SK-N-MC (cell line): ENCODE measurements around the gene PPHLN1.

Experiments
- DNase-seq: peaks from one replicate; pipeline ENCODE4 v3.0.0-alpha.2; 2011; ENCODE audit warnings: low read depth, low spot score
- H3K27ac ChIP-seq: fragments of 200-600 bp; sonication (generic); 2 replicates; pipeline ENCODE4 v1.5.1; 2016; ENCODE audit warnings: mixed run types
- H3K36me3 ChIP-seq: fragments of 200-600 bp; sonication (generic); 2 replicates; pipeline ENCODE4 v1.6.1; 2017; ENCODE audit warnings: antibody characterized with exemption, low read length, mixed read lengths; ENCODE audit not compliant: insufficient read depth
- H3K4me3 ChIP-seq: fragments of 200-600 bp; sonication (generic); 2 replicates; pipeline ENCODE4 v1.5.1; 2016
- H3K9ac ChIP-seq: fragments of 200-600 bp; sonication (generic); 2 replicates; pipeline ENCODE4 v1.8.0; 2017; ENCODE audit warnings: mixed run types, mixed read lengths; ENCODE audit not compliant: insufficient read length
- H3K9me3 ChIP-seq: fragments of 200-600 bp; sonication (generic); 2 replicates; pipeline ENCODE4 v1.6.1; 2017; ENCODE audit warnings: low read depth, mild to moderate bottlenecking, antibody characterized with exemption, low read length, moderate library complexity, mixed read lengths
- EZH2 ChIP-seq: fragments of 200-600 bp; sonication (generic); IDR thresholded peaks from one replicate; pipeline ENCODE4 v1.6.1; 2017; ENCODE audit warnings: antibody characterized with exemption
- FOXP2 ChIP-seq: optimal IDR thresholded peaks from 2 replicates; pipeline ENCODE3; 2011; ENCODE audit warnings: mild to moderate bottlenecking, moderate library complexity; ENCODE audit not compliant: insufficient read depth; ENCODE audit errors: extremely low read length, control extremely low read depth
- POLR2AphosphoS5 ChIP-seq: IDR thresholded peaks from 2 replicates; pipeline ENCODE4 v1.6.1; 2012; ENCODE audit warnings: mild to moderate bottlenecking, low read depth, low read length, borderline replicate concordance

The PPHLN1 gene

DNA sequence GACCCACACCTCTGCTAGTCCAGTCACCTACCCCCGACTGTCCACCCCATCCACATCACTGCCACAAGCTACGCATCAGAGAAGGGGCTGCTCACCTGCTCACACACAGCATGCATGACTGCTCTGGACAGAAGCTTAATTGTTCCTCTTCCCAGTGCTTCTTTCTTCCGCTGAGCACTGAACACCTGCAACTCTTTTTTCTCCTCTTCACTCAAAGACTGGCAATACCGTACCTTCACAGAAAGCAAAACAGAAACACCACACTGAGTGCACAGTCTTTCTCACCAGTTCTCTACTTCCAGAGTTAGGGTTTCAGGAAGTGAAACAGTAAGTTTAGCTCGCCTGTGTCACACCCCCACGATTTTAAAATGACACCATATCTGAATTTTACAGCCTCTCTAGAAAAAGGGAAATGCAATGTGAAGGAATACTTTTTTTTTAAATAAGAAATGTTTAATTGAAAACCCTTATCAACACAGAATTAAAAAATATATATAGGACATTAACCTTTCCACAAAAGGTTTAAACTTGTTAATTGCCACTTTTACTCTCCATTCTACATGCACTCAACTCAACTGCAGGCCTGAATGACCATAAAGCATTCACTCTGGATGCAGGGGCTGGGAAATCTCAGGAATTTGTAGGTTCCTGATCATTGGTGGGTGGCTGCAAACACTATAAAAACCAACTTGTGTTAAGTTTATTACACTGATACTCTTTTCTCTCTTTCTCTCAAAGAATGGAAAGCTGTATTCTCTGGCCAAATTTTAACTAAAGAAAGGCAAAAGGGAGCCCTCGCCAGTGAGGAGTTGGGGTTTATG, 143.6 kb downstream of the PPHLN1 start:
- no peak for DNase-seq
- Histone ChIP-seq H3K4me3 (no peak overlapping the region), H3K36me3 (no peaks in the 10 kb centered on the region)

DNA sequence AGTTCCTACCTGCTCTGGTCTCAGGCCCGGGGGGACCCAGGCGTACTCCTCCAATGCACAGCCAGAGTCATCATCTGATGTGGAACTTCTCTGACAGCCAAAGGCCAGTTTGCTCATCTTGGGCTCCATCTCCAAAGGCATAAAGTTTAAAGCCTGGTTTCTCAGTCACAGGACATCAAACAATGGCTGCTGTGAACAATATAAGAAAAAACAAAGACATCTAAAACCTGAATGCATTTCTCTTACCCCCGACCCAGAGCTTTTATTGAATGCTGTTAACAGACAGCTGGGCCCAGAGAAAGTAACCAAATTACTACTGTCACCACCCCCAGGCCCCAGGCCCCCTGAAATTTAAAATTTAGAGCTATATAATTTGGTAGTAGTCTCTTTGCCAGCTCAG, 146.4 kb downstream of the PPHLN1 start:
- Histone ChIP-seq H3K27ac (no peak overlapping the region), H3K9me3 (no peaks in the 10 kb centered on the region), H3K36me3 (no peaks in the 10 kb centered on the region), H3K4me3 (no peak overlapping the region), H3K9ac (no peak overlapping the region)
- DNase-seq, result no peak
- no peak for TF ChIP-seq EZH2
- TF ChIP-seq FOXP2, result no peak
- no peak for TF ChIP-seq POLR2AphosphoS5

More for the DNA sequence above, 143.6 kb downstream of the PPHLN1 start:
- no peak overlapping the region for H3K9ac ChIP-seq
- H3K9me3 ChIP-seq, result no peaks in the 10 kb centered on the region
- TF ChIP-seq FOXP2, result no peak
- no peak for TF ChIP-seq EZH2
- TF ChIP-seq POLR2AphosphoS5, result no peak
- no peak overlapping the region for H3K27ac ChIP-seq

DNA sequence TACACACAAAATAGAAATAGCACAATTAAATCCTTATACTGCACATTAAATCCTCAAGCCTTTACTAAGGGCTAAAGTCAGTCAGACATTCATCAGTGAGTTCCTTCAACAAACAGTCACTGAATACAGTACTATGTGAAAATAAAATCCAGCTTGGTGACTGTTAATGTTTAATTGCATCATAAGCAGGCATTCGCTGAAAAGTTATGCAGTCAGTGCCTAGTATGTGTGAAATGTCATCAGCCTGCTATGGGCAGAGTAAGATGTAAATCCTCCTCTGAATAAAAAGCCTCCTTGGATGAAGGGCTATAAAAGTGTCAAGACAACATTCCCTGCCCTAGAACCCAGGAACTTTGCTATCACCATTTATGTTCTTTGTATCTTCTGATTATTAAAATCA, 147.2 kb downstream of the PPHLN1 start:
- DNase-seq, result no peak
- H3K9me3 ChIP-seq, result no peaks in the 10 kb centered on the region
- H3K27ac ChIP-seq, result no peak overlapping the region
- no peak overlapping the region for H3K9ac ChIP-seq
- no peak overlapping the region for H3K4me3 ChIP-seq
- no peaks in the 10 kb centered on the region for H3K36me3 ChIP-seq
- TF ChIP-seq POLR2AphosphoS5 (no peak), EZH2 (no peak), FOXP2 (no peak)

DNA sequence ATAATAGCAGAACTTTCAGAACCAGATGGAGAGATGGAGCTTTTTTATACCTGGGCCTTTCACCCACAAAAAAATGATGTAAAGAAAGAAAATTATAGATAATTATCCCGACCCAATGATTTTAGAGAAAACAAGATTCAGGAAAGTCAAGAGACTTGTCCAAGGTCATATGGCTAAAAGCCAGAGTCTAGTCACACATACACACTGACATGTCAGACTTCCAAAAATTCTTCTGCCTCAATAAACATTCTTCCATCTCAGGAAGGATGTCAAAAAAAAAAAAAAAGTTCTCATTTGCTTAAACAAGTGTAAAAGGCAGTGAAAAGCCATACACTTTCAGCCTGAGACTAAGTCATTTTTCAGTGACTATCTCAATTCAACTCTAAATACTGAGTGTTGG, 147.6 kb downstream of the PPHLN1 start:
- no peak overlapping the region for H3K27ac ChIP-seq
- H3K36me3 ChIP-seq, result no peaks in the 10 kb centered on the region
- no peak for DNase-seq

DNA sequence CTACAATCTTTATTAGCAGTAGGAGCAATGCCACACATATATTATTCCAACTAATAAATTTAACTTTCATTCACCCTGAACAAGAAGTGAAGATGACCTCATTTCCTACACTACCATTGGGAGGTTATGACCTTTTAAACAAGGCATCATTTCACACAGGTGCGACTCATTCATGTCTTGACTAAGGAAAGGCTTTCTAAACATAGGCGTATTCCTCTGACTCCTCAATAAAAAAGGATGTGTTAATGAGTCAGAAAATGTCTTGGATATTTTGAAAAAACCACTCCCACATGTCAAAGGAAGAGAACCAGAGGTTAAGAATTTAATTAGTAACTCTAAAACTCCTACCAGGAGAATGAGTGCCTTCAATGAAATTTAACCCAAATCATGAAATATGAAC, 148.4 kb downstream of the PPHLN1 start:
- Histone ChIP-seq H3K4me3 (no peak overlapping the region), H3K9ac (no peak overlapping the region), H3K36me3 (no peaks in the 10 kb centered on the region), H3K9me3 (no peaks in the 10 kb centered on the region), H3K27ac (no peak overlapping the region)
- no peak for DNase-seq
- no peak for TF ChIP-seq EZH2
- TF ChIP-seq FOXP2, result no peak
- TF ChIP-seq POLR2AphosphoS5, result no peak

More for the DNA sequence above, 147.6 kb downstream of the PPHLN1 start:
- no peak for TF ChIP-seq EZH2
- TF ChIP-seq FOXP2, result no peak
- Histone ChIP-seq H3K4me3 (no peak overlapping the region), H3K9me3 (no peaks in the 10 kb centered on the region), H3K9ac (no peak overlapping the region)

DNA sequence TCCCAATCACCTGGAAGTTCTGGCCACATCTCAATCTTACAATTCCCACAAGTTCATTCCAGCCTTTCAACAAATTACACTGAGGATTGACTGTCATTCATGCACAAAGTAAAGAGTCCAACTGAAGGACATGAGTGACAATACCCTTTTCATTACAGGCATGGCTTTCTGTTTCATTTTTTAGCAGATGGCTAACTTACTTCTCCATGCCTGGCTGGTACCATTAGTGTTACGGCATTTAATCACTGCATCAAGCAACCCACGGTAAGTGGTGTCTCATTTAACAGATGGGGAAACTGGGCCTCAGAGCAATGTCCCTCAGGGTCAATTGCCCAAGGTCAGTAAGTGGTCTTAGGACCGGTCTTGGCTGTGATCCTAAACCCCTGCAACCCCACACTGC, 149.1 kb downstream of the PPHLN1 start:
- Histone ChIP-seq H3K4me3 (no peak overlapping the region), H3K9me3 (no peaks in the 10 kb centered on the region), H3K9ac (no peak overlapping the region), H3K27ac (no peak overlapping the region), H3K36me3 (no peaks in the 10 kb centered on the region)
- no peak for TF ChIP-seq POLR2AphosphoS5
- no peak for TF ChIP-seq EZH2
- no peak for TF ChIP-seq FOXP2
- no peak for DNase-seq

DNA sequence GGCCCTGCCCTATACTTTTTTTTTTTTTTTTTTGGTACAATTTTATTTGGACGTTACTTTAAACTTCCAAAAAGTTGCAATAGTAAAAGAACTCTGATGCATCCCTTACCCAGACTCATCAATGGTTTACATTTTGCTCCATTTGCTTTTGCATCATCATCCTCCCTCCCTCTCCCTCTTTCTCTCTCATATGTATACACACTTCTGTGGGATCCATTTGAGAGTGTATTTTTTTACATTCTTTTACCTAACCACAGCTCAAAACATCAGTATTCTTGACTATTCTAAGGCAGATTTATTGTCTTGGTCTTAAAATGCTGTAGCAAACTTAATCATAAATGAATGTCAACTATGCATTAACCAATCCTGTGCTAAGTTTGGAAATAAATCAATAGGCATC, 152.0 kb downstream of the PPHLN1 start:
- Histone ChIP-seq H3K9me3 (no peaks in the 10 kb centered on the region), H3K9ac (no peak overlapping the region), H3K4me3 (no peak overlapping the region), H3K36me3 (no peaks in the 10 kb centered on the region), H3K27ac (no peak overlapping the region)
- TF ChIP-seq EZH2 (no peak), POLR2AphosphoS5 (no peak), FOXP2 (no peak)
- no peak for DNase-seq

DNA sequence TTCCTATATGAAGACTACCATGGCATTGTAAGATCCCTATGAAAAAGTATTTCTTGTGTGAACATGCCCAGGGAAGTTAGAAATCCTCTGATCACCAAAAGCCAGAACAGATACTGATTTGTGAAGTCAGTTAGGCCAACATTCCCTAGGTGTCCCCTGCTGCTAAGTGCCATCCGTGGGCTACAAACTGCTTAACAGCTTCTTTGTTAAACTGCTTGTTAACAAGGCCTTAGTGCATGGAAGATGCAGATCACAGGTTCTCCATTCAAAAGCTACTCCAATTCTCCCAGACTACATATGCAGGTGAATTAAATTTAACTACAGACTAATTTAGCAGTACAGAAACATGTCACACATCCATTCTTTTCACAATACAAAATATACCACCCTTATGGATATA, 155.4 kb downstream of the PPHLN1 start:
- Histone ChIP-seq H3K4me3 (no peak overlapping the region), H3K36me3 (no peaks in the 10 kb centered on the region), H3K9me3 (no peaks in the 10 kb centered on the region), H3K9ac (no peak overlapping the region), H3K27ac (no peak overlapping the region)
- TF ChIP-seq EZH2, result no peak
- no peak for TF ChIP-seq FOXP2
- no peak for TF ChIP-seq POLR2AphosphoS5
- DNase-seq, result no peak
